ENCODE data around the gene TEKT1.
"Not testable (repeated sequence)": the region's sequence is repeated elsewhere in the genome, so short reads cannot be mapped to it uniquely, and the experiment has no call there.

TEKT1 gene

DNA sequence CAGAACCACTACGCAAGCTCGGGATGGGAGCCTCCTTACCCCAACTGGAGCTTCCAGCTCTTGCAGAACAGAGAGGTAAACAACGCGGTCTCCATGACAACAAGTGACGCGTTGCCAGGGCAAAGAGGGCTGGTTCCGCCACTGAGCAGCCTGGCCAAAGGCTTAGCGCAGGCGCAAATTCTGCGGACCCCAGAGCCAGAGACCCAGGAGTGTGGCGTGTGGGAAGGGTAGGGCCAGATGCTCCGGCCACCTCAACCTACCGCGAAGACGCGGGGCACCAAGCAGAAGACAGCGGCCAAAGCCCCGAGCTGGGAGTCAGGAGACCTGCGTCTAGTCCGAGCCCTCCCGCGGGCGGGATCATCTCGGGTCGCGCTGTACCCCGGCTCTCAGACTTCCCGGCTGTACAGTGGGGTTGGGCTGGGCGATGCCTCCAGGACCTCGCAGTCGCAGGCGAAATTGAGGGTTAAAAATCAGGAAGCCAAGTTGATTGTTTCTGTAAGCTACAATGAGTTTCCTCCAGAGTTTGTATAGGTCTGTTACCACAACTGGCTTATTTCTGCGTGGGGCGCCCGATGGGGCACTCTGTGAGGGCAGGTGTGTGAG lies at the start of gene TEKT1:
TSS of gene TEKT1 (minus strand) at position 69 of the 603 bp plus-strand sequence. CDS start 1,353 bp downstream, outside the sequence.
- DNase-seq (ENCODE audit: low spot score) = peak; percentile 31

DNA sequence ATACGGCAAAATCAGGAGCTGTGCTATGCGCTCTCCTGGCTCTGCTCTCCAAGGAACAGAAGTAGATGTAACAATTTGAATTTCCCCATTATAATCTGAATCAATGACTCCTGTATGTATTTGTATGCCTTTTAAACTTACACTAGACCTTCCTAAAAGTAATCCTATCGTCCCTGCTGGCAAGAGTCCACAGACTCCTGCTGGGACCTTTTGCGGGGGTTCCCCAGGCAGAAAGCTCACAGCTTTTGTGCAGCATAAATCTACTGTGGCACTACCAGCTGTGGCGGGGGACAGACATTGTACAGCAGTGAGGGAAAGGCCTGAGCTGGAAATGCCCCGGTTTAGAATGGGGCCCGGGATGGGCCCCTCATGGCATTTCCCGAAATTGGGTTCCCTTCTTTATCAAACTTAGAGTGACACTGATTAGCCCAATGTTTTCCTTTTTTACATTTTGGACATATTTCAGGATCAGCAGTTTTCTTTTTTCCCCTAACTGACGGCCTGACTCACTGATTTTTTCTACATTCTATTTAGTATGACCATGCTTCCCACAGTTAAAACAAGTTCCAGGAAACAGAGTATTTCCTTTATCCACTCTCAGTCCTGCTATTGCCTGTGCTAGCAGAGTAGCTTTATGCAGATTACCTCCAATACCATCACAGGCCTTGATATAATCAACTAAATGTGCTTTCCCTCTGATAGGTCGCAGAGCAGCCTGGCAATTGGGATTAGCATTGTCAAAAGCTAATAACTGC lies 47.9 kb upstream of the TEKT1 start:
- not testable (repeated sequence) for DNase-seq (ENCODE audit: low spot score)

DNA sequence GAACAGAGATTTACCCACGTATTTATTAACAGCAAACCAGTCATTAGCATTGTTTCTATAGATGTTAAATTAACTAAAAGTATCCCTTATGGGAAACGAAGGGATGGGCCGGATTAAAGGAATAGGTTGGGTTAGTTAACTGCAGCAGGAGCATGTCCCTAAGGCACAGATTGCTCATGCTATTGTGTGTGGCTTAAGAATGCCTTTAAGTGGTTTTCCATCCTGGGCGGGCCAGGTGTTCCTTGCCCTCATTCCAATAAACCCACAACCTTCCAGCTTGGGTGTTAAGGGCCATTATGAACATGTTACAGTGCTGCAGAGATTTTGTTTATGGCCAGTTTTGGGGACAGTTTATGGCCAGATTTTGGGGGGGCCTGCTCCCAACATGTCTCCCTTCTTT lies 43.7 kb upstream of the TEKT1 start:
- not testable (repeated sequence) for DNase-seq (ENCODE audit: low spot score)

DNA sequence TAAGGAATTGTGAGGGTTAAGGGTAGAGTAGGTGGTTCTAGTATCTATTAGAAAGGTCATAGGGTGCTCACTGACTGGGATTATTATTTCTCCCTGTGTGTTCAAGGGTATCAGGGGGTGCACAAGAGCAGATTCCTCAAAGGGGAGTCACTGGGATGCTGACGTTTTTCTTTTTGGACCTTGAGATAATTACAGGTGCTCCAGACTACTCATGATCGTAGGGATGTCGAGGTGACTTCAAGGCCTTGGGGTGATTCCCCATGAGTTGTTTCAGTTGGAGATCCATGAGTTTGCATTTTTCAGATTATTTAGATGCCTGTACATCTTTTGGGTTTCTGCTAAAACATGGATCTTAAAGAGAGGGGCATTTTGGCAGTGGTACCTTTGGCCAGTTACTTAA lies 41.4 kb upstream of the TEKT1 start:
- DNase-seq (ENCODE audit: low spot score) = no peak

DNA sequence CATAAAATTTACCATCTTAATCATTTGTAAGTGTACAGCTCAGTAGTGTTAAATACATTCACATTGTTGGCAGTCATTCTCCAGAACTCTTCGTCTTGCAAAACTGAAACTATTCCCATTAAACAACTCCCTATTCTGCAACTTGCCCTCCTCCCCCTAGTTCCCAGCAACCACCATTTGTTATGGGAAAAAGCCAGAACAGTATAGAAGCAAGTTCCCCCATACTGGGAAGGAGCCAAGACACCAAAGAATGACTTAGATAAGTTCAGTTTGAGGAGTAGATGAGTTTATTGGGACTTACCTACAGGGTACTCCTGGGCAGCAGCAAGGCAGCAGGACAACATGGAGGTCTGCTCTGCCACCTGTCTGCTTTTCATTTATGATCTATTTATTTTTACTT lies 39.3 kb upstream of the TEKT1 start:
- no peak for DNase-seq (ENCODE audit: low spot score)

- DNase-seq (ENCODE audit: low spot score) = no peak
These were observed 37.1 kb upstream of the TEKT1 start for GRCh38 chr17:6868582-6868981.

DNA sequence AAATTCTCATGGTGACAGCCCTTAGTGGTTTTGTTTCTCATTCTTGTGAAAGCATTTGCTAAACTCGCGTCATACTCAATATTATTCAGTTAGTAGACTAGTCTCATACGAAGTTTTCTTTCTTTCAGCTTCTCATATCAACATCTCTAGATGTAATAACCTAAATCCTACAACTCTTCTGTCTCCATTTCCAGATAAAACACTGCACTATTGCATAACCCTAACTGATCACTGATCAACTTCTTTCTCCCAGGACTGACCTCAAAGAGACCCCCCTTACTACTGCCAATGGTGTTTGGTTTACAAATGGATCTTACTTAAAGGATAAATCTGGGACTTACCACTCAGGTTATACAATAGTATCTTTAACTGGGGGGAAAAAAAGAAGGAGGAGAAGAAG lies 36.3 kb upstream of the TEKT1 start:
- DNase-seq (ENCODE audit: low spot score) = no peak

DNA sequence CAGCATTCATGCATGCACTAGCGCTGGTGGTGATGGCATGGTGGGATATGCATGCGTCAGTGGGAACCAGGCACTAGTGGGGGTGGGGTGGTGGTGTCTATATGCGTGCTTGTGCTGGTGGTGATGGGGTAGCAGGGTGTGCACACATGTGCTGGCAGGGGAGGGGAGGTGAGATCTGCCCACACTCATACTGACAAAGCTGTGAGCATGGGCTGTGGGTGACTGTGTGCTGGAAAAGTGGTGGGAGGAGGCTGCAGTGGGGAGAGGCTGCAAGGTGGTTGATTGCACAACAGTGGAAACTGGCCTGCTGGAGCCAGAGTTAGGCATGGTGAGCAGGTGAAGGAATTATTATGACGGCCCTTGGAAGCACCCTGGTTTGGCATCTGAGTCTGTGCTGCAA lies 31.3 kb upstream of the TEKT1 start:
- DNase-seq (ENCODE audit: low spot score) = peak; percentile 14

GRCh38 chr17:6862122-6862521 lies 30.6 kb upstream of the TEKT1 start:
- no peak for DNase-seq (ENCODE audit: low spot score)

DNA sequence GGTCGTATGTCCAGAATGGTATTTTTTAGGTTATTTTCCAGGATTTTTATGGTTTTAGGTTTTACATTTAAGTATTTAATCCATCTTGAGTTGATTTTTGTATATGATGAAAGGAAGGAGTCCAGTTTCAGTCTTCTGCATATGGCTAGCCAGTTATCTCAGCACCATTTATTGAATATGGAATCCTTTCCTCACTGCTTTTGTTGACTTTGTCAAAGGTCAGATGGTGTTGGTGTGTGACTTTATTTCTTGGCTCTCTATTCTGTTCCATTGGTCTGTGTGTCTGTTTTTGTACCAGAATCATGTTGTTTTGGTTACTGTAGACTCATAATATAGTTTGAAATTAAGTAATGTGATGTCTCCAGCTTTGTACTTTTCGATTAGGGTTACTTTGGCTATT lies 26.4 kb upstream of the TEKT1 start:
- DNase-seq (ENCODE audit: low spot score) = no peak

- DNase-seq (ENCODE audit: low spot score) = no peak
These were observed 25.8 kb upstream of the TEKT1 start for GRCh38 chr17:6857336-6857735.

- no peak for DNase-seq (ENCODE audit: low spot score)
These were observed 24.5 kb upstream of the TEKT1 start for GRCh38 chr17:6856051-6856450.

DNA sequence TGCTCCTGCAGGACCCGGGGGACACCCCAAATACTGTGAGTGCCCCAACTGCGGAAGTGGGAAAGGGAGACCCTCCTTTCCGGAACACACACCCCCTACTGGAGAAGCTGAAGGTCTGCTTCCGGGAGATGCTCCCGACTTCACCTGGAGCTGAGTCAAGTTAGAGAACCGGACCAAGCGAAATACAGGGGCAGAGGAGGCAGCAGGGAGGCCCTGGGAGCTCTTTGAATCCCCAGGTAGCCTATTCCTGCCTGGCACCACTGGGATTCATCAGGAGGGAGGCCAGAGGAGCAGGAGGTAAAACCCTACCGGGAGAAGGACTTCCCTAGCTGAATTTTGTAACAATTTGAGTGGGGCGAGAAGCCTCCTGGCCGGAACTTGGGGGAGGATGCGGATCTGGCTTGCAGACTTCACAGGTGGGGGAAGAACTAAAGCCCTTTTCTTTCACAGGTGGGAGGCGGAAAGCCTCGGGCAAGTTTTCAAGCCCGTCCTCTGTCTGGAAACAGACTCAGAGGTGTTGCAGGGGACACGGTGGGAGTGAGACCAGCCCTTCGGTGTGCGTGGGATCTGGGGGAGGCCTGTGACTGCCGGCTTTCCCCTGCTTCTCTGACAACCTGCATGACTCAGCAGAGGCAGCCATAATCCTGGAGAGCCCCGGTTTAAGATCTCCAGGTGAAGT lies 22.4 kb upstream of the TEKT1 start:
- peak; percentile 19 for DNase-seq (ENCODE audit: low spot score)

DNA sequence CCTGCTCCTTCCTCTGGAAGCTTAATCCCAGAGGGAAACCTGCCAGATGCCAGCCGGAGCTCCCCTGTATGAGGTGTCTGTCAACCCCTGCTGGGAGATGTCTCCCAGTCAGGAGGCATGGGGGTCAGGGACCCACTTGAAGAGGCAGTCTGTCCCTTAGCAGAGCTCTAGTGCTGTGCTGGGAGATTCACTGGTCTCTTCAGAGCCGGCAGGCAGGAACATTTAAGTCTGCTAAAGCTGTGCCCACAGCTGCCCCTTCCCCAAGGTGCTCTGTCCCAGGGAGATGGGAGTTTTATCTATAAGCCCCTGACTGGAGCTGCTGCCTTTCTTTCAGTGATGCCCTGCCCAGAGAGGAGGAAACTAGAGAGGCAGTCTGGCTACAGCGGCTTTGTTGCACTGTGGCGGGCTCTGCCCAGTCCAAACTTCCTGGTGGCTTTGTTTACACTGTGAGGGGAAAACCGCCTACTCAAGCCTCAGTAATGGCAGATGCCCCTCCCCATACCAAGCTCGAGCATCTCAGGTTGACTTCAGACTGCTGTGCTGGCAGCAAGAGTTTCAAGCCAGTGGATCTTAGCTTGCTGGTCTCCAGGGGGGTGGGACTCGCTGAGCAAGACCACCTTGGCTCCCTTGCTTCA lies 17.1 kb upstream of the TEKT1 start:
- not testable (repeated sequence) for DNase-seq (ENCODE audit: low spot score)

- DNase-seq (ENCODE audit: low spot score) = not testable (repeated sequence)
These were observed 14.6 kb upstream of the TEKT1 start for GRCh38 chr17:6846138-6846537.

GRCh38 chr17:6844406-6844805 lies 12.9 kb upstream of the TEKT1 start:
- DNase-seq (ENCODE audit: low spot score) = not testable (repeated sequence)

GRCh38 chr17:6843241-6843880 lies 11.8 kb upstream of the TEKT1 start:
- peak; percentile 27 for DNase-seq (ENCODE audit: low spot score)

DNA sequence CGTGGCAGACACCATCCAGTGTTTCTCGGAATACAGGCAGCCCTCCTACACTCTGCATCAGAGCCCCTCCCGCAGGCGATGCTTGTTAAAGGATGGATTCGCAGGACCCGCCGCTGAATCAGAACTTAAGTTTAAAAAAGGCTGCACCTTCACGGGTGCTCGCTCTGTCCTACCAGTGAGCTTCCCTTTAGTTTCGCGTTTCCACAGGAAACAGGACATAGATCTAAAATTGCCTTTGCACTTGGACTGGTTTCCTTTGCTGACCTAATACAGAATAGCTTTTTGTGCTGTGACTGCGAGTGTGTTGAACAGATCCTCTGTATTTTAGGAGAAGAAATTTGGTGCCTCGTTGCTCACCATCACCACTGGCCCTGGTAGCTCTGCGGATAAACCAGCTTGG lies 10.2 kb upstream of the TEKT1 start:
- DNase-seq (ENCODE audit: low spot score) = not testable (repeated sequence)

GRCh38 chr17:6830383-6830986 lies 1.0 kb downstream of the TEKT1 start:
- DNase-seq (ENCODE audit: low spot score) = no peak

DNA sequence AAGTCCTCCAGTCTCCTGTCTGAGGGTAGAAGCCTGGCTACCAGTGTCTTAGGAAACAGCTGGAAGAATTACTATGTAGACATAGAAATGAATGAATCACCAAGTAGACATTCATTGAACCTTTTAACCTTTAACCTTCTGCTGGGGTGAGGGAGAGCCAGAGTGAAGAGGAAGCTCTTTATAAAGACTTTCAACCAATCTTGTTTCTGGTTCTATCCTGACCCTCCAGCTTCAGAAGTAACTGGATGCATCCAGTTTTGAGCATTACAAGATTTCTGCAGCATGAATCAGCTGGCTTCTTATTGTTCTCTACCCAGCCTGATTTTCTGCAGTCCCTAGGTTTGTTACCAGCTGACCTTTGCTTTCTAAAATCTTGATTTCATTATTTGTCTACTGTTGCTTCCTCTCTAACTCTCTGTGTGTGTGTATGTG lies 8.5 kb downstream of the TEKT1 start:
- DNase-seq (ENCODE audit: low spot score) = no peak

DNA sequence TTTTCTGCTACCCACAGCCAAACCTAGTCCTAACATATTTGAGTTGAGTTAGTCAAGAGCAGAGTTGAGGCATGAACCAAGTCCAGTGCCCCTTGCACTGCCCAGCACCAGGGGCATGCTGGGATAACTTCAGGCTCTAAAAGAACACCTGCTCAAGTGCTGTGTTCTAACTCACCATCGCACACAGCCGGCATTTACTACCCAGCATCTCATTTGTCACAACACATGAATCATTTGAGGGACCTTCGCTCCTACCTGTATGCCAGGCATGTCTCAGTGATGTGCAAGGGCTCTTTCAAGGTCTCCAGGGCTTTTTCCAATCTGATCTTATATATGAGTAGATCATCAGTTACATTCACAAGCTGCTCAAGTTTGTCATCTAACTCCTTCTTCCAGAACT lies 12.6 kb downstream of the TEKT1 start:
- no peak for DNase-seq (ENCODE audit: low spot score)

DNA sequence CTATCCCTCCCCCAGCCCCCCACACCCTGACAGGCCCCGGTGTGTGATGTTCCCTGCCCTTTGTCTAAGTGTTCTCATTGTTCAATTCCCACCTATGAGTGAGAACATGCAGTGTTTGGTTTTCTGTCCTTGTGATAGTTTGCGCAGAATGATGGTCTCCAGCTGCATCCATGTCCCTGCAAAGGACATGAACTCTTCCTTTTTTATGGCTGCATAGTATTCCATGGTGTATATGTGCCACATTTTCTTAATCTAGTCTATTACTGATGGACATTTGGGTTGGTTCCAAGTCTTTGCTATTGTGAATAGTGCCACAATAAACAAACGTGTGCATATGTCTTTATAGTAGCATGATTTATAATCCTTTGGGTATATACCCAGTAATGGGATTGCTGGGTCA lies 15.2 kb downstream of the TEKT1 start:
- DNase-seq (ENCODE audit: low spot score) = not testable (repeated sequence)
